HUDEP-2 (cell line): ENCODE results near the gene ADH5.
A peak's percentile ranks its signal among the peaks of the same experiment; 100 is the strongest.
"Not testable (repeated sequence)": the region's sequence is repeated elsewhere in the genome, so short reads cannot be mapped to it uniquely, and the experiment has no call there.

Source experiments
- DNase-seq, 76 experiments: peaks; one replicate each; lab custom pipeline; 2025; ENCODE audit not compliant: unreplicated experiment in 76 of 76; lab: John Stamatoyannopoulos, UW

Gene ADH5

GRCh38 chr4:99088023-99088449, 552 bp downstream of the ADH5 start:
- peak in 35 of 76 experiments; percentile 1 to 53 (median 17) for DNase-seq

GRCh38 chr4:99084595-99084994, 4.0 kb downstream of the ADH5 start:
- DNase-seq = no peak

- no peak for DNase-seq
Measured at GRCh38 chr4:99082192-99082591, 6.4 kb downstream of the ADH5 start.

DNA sequence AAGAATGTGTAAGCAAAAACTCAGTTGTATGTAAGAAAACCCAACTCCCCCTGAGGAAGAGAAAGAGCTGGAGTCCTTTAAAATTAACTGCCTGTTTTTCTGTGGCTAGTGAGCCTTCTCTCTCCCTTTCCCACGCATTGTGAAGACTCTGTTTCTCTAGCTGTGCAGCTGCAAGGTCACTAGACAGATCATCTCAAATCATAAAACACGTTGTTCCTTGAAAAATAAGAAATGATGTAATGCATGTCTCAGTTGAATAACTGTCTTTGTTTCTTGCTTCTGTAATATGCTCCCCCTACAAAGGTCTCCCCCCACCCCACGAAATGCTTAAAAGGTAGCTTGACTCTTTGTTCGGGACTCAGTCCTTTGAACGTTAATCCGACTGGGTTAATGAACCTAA, 7.7 kb downstream of the ADH5 start:
- not testable (repeated sequence) for DNase-seq

DNA sequence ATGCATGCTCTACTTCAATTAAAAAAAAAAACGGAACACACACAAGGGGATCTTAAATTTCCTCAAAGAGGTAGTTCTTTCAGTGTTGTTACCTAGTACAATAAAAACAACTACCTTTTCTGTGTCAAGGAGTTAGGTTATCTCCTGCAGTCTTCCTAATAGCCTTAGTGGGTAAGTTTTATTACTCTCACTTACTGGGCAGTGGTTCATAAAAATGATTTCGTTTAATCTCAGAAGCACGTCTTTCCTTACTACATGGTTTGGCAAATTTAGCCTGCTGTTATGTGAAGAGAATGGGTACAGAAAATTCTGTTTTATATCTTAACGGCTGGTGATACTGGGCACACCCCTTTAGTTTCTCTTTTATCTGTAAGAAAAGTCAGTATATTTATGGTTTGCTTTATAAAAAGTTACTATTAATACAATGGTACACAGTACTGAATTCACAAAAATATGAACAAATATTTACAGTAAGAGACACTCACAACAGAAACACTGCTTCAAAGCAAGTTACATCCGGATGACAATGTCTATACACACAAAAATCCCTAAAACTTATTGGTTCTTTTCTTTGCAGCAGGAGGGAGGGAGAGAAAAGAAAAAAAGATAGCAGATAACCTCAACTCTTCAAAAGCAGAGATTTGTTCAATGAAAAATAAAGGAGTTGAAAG, 8.8 kb downstream of the ADH5 start:
- DNase-seq = no peak

DNA sequence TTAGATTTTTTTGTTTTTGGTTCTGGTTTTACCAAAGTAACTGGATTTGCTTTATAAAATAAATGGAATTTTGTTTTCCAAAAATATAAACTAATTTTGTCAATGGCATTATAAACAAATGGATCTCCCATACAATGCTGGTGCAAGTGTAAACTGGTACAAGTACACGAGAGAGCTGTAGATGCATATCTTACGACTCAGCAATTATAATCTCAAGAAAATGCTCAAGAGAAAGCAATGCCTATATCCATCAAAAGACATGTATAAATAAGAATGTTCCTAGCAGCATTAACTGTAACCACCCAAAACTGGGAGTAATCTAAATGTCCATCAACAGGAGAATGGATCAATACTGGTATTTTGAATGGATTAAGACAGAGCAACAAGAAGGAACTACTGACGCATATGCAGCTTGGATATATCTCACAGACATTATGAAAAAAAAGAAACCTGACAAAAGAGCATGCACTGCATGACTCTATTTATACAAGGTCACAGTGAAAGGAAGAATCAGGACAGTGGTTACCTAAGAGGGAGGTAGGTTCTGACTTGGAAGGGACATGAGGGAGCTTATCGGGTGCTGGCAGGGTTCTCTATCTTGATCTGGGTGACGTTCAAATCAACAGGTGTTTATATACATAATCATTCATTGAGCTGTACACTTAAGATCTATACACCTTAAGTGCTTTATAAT, 9.5 kb downstream of the ADH5 start:
- no peak for DNase-seq

GRCh38 chr4:99078336-99078735, 10.3 kb downstream of the ADH5 start:
- DNase-seq = no peak

DNA sequence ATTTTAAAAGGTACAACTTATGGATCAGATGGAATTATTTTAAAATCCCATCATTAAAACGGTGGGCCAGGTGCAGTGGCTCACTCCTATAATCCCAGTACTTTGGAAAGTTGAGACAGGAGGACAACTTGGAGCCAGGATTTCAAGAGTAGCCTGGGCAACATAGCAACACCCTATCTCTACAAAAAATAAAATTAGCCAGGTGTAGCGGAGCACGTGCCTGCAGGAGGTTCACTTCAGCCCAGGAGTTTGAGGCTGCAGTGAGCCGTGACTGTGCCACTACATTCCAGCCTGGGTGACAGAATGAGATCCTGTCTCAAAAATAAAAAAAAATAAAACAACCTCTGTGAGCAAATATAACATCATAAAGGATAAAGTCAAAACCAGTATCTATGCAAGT, 11.4 kb downstream of the ADH5 start:
- no peak for DNase-seq

DNA sequence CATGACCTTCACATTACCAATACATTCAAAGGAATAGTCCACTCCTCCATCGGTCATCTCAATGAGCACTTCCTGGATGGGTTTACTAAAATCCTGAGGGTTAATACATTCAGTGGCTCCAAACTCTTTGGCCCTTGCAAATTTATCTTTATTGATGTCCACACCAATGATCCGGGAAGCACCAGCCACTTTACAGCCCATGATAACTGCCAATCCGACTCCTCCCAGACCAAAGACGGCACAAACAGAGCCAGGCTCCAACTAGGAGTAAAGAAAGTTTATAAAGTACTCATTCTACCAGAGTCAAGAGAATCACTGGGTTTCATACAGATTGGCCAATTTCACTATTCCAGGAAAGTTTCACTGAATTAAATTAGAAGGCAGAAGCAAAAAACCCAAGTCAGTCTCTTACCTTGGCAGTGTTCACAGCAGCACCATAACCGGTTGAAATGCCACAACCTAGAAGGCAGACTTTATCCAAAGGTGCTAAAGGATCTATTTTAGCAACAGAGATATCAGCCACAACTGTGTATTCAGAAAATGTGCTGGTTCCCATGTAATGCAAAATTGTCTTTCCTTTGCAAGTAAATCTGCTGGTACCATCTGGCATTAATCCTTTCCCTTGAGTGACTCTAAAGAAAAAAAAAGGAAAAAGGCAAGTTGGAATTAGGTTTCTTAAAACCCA, 12.2 kb downstream of the ADH5 start:
- DNase-seq = no peak

- DNase-seq = no peak
Measured at GRCh38 chr4:99074816-99075215, 13.8 kb downstream of the ADH5 start.

DNA sequence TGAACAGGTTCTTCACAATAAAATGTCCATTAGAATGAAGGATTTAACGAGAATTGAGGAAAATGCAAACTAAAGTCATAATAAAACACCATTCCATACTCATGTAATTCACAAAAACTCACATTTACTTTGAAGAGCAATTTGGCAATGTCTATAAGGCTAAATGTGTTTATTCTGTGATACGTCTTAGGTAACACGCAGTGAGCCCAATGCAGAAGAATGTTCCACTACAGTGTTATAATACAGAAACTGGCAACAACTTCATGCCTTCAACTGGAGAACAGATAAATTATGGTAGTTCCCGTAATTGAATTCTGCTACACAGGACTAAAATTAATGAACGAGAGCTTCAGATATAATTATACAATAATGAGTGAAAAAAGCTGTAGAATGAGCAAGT, 17.4 kb downstream of the ADH5 start:
- DNase-seq = no peak

DNA sequence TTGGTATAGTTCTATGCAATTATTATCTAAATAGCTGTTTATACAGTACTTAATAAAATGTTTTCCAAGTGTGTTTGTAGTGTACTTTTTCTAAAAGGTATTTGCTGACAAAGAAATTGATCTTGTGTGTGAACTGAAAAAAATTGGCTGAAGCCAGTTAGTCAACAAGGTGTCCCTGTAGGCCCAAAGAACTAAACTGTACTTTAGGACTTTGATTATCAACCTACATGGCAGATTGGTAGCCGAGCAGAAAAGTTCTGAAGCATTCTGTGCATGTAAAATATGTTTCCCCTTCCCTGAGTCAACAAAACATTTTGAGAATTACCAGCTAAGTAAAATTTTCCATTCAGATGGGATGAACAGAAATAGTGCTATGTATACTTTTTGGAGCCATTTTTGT, 21.0 kb downstream of the ADH5 start:
- no peak for DNase-seq

- DNase-seq = not testable (repeated sequence)
Measured at GRCh38 chr4:99065521-99065920, 23.1 kb downstream of the ADH5 start.

DNA sequence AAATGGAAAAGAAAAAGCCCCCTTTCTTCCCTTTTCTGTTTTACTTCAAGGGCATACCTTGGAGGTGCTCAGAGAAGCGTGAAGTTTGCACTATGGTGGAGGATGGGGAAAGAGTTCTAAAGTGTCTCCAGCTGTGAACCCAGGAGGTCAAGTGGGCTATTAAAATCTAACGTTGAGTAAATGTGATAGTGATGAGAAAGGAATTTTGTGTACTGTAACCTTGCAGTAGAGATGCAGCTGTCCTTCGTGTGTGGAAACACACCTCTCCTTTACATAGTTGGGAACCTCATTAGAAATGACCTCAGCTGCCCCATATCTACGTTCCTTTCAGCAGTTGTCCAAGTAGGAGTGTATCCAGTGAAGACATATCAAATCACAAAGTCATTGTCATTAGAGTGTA, 26.5 kb downstream of the ADH5 start:
- DNase-seq = no peak

DNA sequence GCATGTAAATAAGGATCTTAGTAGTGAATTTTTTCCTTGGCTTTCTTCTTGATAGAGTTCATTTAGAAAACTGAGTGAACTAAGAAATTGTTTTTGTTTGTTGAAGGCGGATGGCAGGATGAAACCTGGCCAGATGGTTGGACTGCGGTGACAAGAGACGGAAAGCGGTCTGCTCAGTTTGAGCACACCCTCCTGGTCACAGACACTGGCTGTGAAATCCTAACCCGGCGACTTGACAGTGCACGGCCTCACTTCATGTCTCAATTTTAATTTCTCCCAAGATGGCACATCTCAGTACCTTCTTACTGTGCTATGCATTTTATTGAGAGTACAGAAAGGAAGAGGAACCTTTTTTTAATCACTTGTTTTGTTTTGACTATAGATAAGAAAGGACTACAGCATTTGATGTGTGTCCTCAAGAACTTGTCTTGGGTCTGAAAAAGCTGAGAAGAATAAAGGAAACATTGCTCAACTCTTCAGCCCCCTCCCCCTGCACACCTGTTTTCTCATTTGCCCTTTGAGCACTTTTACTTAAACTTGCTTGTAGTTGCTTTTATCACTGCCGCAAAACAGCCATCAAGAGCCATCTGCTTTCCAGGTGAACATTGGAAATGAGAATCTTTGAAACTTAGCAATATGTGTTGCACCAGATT, 27.4 kb downstream of the ADH5 start:
- no peak for DNase-seq

- no peak for DNase-seq
Measured at GRCh38 chr4:99059550-99059949, 29.0 kb downstream of the ADH5 start.

DNA sequence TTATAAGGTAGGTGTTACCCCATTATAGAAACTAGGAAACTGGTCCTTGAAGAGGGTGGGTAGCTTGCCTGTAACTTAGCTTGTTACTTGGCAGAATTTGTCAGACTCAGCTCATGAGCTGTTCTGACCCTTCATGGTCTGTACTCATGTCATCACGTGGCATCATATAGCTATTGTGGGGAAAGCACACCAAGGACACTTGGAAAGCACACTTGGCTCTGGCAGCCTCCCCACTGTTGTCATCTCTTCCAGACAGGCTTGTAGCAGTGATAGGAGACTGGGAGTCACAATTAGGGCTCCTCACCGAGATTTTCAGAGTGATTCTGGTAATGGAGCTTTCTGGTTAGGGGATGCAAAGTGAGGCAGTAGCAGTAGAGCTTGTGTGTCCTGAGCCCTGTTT, 30.4 kb downstream of the ADH5 start:
- no peak for DNase-seq

GRCh38 chr4:99054428-99054994, 34.1 kb downstream of the ADH5 start:
- no peak for DNase-seq

DNA sequence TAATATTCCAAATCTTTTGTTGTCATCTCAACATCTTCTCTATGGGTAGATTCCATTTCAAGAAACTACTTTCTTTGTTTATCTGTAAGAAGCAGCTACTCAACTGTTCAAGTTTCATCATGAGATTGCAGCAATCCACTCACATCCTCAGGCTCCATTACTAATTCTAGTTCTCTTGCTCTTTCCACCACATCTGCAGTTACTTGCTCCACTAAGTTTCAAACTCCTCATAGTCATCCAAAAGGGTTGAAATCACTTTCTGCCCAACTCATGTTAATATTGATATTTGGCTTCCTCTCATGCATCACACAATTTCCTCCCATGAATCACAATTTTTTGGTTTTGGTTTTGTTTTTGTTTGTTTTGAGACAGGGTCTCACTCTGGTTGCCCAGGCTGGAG, 35.7 kb downstream of the ADH5 start:
- DNase-seq = no peak

DNA sequence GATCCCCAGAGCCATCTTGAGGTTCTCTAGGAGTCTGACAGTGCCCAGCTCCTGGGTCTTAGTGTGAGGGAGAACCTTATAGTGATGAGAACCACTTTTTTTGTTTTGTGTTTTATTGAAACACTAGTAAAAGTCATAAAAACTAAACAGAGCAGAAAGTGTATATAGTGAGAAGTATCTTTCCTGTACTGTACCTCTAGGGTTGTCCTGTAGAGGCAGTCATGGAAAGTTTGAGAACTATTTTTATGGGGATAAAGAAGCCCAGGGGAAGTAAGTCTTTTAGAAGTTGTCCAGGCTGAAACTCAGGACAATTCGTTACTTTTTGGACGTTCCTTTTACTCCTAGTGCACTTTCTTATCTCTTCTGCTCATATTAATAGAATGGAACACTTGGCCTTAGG, 40.9 kb downstream of the ADH5 start:
- DNase-seq = no peak

DNA sequence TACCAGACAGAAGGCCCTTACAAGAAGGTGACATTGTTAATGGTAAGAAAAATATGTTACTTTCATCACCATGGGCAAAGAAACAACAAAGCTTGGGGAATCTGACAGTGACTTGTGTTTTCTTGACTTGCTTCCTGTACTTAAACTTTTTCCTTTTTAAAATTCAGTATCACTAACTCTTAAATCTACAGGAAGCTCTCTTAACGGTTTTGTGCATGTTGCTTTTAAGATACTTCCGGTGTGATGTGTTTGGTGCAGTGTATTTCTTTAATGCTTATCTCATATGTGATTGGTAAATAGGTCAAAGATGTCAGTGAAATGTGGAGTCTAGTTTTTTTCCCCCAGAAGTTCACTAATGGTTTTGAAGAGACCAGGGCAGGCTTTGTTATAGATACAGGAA, 45.2 kb downstream of the ADH5 start:
- no peak for DNase-seq
